PFSK-1 (cell line): ENCODE data around the gene LAMC3.

Experiments
- FOXP2 ChIP-seq: optimal IDR thresholded peaks from 2 replicates; pipeline ENCODE3; 2011; ENCODE audit warnings: borderline replicate concordance, control low read depth, inconsistent platforms; ENCODE audit not compliant: insufficient read depth; ENCODE audit errors: extremely low read length, extremely low read depth
- POLR2AphosphoS5 ChIP-seq: IDR thresholded peaks from 2 replicates; pipeline ENCODE4 v1.6.1; 2012; ENCODE audit warnings: low read depth, mild to moderate bottlenecking, control low read depth, low read length, moderate library complexity
- SIN3A ChIP-seq: IDR thresholded peaks from 2 replicates; pipeline ENCODE4 v1.6.1; 2012; ENCODE audit warnings: mild to moderate bottlenecking, low read length, moderate library complexity, borderline replicate concordance; ENCODE audit not compliant: insufficient read depth
- TAF1 ChIP-seq: IDR thresholded peaks from 2 replicates; pipeline ENCODE4 v1.6.1; 2012; ENCODE audit warnings: low read length, control low read depth, borderline replicate concordance; ENCODE audit not compliant: insufficient read depth
- TF ChIP-seq, protein P1 (sequence below), 2 experiments: IDR thresholded peaks; 2 replicates each; pipeline versions ENCODE4 v1.6.1 to v1.8.0; 2011 to 2012; ENCODE audit warnings: low read depth in 2 of 2, low read length in 2 of 2, control low read depth in 1 of 2, inconsistent platforms in 1 of 2, mild to moderate bottlenecking in 1 of 2, moderate library complexity in 1 of 2; ENCODE audit not compliant: insufficient read depth in 1 of 2

LAMC3 gene

DNA sequence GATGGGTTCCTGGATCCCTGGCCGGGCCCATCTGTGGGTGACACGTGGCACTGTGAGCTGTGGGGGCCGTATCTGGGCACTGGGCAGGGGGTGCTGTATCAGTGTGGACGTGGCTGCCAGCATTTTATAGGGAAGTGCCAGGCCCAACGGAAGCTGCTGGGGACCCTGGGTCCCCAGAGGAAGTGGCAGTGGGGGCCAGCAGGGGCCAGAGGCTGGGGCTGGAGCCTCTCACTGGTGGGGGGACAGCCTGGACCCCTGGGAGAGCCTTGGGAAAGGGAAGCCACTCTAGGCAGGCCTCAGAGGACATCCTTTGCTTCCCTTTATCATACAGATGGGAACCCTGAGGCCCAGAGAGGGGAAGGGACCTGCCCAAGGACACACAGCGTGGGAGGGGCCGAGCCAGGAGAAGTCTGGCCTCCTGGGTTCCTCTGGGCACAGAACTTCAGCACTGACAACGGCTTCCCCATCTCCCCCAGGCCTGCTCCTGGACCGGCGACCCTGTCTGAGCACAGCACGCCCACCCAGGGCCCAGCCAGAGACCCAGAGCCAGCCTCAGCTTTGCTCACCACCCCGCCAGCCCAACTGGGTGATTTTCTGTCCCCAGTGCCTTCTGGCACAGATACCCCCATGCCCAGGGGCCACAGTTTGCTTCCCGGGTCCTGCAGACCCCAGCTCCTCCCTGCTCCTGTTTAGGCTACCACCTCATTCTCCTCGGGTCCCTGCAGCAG lies 15.5 kb upstream of the LAMC3 start:
- TF ChIP-seq FOXP2, result no peak
- TF ChIP-seq, protein P1, sequence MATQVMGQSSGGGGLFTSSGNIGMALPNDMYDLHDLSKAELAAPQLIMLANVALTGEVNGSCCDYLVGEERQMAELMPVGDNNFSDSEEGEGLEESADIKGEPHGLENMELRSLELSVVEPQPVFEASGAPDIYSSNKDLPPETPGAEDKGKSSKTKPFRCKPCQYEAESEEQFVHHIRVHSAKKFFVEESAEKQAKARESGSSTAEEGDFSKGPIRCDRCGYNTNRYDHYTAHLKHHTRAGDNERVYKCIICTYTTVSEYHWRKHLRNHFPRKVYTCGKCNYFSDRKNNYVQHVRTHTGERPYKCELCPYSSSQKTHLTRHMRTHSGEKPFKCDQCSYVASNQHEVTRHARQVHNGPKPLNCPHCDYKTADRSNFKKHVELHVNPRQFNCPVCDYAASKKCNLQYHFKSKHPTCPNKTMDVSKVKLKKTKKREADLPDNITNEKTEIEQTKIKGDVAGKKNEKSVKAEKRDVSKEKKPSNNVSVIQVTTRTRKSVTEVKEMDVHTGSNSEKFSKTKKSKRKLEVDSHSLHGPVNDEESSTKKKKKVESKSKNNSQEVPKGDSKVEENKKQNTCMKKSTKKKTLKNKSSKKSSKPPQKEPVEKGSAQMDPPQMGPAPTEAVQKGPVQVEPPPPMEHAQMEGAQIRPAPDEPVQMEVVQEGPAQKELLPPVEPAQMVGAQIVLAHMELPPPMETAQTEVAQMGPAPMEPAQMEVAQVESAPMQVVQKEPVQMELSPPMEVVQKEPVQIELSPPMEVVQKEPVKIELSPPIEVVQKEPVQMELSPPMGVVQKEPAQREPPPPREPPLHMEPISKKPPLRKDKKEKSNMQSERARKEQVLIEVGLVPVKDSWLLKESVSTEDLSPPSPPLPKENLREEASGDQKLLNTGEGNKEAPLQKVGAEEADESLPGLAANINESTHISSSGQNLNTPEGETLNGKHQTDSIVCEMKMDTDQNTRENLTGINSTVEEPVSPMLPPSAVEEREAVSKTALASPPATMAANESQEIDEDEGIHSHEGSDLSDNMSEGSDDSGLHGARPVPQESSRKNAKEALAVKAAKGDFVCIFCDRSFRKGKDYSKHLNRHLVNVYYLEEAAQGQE (IDR thresholded peaks at IDR 0.05; ENCODE audit: insufficient read depth in 1 of 2, low read depth in 2 of 2, low read length in 2 of 2), result no peak
- no peak for TF ChIP-seq SIN3A
- no peak for TF ChIP-seq POLR2AphosphoS5
- TF ChIP-seq TAF1, result no peak

DNA sequence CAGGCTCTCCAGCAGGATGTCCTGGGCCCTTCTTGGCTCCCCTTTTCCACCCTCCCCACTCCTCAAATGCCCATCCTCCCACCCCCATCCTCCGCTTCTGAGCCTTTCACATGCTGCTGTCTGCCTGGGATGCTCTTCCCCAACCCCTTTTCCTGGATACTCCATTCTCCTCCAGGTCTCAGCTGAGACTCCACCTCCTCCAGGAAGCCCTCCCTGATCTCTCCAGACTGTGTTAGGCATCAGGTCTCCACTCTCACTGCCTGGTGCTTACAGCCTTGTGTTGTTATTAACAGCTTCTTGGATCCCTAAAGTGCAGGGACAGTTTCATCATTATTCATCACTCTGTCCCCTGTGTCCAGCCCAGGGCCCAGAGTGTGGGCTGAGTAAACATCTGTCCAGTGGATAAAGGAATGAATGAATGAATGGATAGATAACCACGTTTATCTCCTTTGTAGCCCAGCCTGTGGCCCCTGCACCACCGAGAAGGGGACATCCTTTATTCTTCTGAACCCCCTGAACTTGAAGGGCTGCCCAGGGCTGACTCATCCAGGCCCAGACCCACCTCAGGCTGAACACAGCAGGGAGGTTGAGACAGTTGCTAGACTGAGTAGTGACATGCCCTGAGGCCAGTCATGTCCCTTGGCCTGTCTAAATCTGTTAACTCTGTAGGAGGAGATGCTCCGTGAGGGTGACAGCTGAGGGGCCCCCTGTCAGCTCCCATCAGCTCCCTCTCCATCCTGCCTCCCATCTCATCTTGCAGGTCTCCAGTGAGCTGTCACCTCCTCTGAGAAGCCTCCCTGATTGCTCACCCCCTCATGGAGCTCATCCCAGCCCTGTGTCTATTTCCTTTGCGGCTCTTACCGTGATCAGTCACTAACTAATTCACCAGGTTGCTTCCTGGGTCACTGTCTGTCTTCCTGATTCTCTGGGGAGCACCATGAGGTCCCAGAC lies 14.6 kb upstream of the LAMC3 start:
- TF ChIP-seq POLR2AphosphoS5 (no peak), FOXP2 (no peak), SIN3A (no peak), TAF1 (no peak)
- TF ChIP-seq, protein P1 (IDR thresholded peaks at IDR 0.05; ENCODE audit: insufficient read depth in 1 of 2, low read depth in 2 of 2, low read length in 2 of 2), result no peak

DNA sequence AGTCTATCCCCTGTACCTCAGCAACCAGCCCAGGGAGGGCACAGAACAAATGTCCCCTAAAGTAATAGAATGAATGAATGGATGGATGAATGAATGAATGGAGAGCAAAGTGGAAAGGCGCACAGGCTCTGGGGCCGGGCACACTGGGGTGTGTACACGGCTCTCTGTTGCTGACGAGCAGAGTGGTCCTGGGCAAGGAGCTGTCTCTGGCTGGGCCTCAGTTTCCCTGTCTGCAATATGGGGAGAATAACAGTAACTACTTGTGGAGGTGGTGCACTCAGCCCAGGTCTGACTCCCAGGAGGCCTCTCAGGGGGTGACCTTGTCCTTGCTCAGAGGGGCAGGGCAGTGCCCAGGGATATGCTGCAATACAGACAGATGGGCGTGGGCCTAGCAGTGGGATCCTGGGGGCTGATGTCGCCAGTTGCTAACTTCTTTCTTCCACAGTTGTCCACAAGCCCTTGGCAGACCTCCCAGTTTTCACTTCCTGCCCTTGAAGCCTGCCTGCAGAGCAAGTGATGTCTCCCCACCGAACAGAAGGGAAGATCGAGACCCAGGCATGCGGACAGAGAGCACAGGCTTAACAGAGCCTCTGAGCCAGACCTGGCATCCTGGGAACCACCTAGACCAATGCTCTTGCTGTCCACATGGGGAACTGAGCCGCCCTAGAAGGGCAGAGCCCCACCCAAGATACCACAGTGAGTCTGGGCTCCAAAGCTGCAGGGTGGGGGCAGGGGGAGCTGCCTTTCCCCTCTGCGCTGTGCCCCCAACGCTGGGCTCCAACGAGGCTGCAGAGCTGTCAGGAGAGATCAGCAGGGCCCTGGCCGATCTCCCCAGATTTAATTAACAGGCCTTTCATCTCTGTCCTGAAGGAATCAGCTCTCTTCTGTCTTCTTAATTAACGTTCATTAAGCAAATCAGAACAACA lies 13.6 kb upstream of the LAMC3 start:
- TF ChIP-seq, protein P1 (IDR thresholded peaks at IDR 0.05; ENCODE audit: insufficient read depth in 1 of 2, low read depth in 2 of 2, low read length in 2 of 2), result no peak
- TF ChIP-seq TAF1, result no peak
- TF ChIP-seq SIN3A, result no peak
- no peak for TF ChIP-seq POLR2AphosphoS5
- no peak for TF ChIP-seq FOXP2

DNA sequence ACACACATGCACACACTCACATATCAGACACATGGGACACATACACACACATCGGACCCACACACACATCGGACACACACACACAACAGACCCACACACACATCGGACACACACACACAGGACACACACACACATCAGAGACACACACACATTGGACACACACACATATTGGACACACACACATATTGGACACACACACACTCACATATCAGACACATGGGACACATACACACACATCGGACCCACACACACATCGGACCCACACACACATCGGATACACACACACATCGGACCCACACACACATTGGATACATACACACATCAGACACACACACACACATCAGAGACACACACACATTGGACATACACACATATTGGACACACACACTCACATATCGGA lies 12.8 kb upstream of the LAMC3 start:
- TF ChIP-seq FOXP2 (no peak), TAF1 (no peak), POLR2AphosphoS5 (no peak), SIN3A (no peak)
- TF ChIP-seq, protein P1 (IDR thresholded peaks at IDR 0.05; ENCODE audit: insufficient read depth in 1 of 2, low read depth in 2 of 2, low read length in 2 of 2), result no peak
